K562 (cell line): Measurements from ENCODE around the gene PRPS1L1.

Experiments used
- BACH1 ChIP-seq: fragments of 200-800 bp; sonication (Bioruptor generic); IDR thresholded peaks from 2 replicates; pipeline ENCODE4 v1.6.1; 2016; ENCODE audit warnings: missing genetic modification characterization, missing compliant biosample characterization
- BRCA1 ChIP-seq, 2 experiments: fragments of 450-650 bp in 1 of 2; sonication (generic) in 1 of 2; formaldehyde crosslinking in 1 of 2; IDR thresholded peaks; 2 replicates each; pipeline versions ENCODE4 v1.5.0 to v1.6.1; 2017 to 2020; ENCODE audit warnings: mild to moderate bottlenecking in 1 of 2, missing genetic modification reagents in 1 of 2
- FOXA3 ChIP-seq, 2 experiments: fragments of 450-650 bp in 1 of 2; sonication (generic) in 1 of 2; formaldehyde crosslinking; IDR thresholded peaks in 1 of 2; conservative IDR thresholded peaks in 1 of 2; 2 replicates each; pipeline versions ENCODE4 v1.4.0 to v1.8.0; 2020 to 2022; ENCODE audit warnings: mild to moderate bottlenecking in 2 of 2, missing genetic modification reagents in 1 of 2
- NFYB ChIP-seq: IDR thresholded peaks from 2 replicates; pipeline ENCODE4 v1.6.1; 2011; ENCODE audit warnings: mild to moderate bottlenecking, moderate library complexity; ENCODE audit not compliant: insufficient read length; ENCODE audit errors: extremely low read depth
- SP1 ChIP-seq: sonication (generic); formaldehyde crosslinking; IDR thresholded peaks from 2 replicates; pipeline ENCODE4 v1.8.1; 2022; ENCODE audit warnings: mild to moderate bottlenecking, missing genetic modification reagents
- SRF ChIP-seq, 2 experiments: fragments of 250-450, 450-650 bp in 1 of 2; sonication (Bioruptor Pico) in 1 of 2; sonication (generic) in 1 of 2; formaldehyde crosslinking; IDR thresholded peaks; 2 replicates each; pipeline versions ENCODE4 v1.5.0 to v1.5.1; 2020 to 2022; ENCODE audit warnings: mild to moderate bottlenecking in 1 of 2, missing genetic modification reagents in 1 of 2
- TEAD4 ChIP-seq, 2 experiments: sonication (generic) in 1 of 2; formaldehyde crosslinking in 1 of 2; IDR thresholded peaks; 2 replicates each; pipeline versions ENCODE4 v1.6.1 to v1.8.0; 2012 to 2022; ENCODE audit warnings: borderline replicate concordance in 1 of 2, inconsistent platforms in 1 of 2, low read length in 1 of 2, mild to moderate bottlenecking in 1 of 2, missing genetic modification reagents in 1 of 2
- ZNF133 ChIP-seq: fragments of 250-450 bp; sonication (Bioruptor Pico); IDR thresholded peaks from 2 replicates; pipeline ENCODE4 v1.4.0; 2020; ENCODE audit warnings: mild to moderate bottlenecking
- TF ChIP-seq, protein P1 (sequence below), 3 experiments: IDR thresholded peaks in 2 of 3; conservative IDR thresholded peaks in 1 of 3; 2 replicates each; pipeline ENCODE4 v1.5.1; 2011 to 2012; ENCODE audit warnings: low read length in 3 of 3, mild to moderate bottlenecking in 3 of 3, control low read depth in 2 of 3, improper control_type of control experiment in 1 of 3, inconsistent platforms in 1 of 3, low read depth in 1 of 3, mixed read lengths in 1 of 3, moderate library complexity in 1 of 3; ENCODE audit not compliant: insufficient read depth in 2 of 3
- TF ChIP-seq, protein P2 (sequence below), 2 experiments: fragments of 450-650 bp; IDR thresholded peaks; 2 replicates each; pipeline ENCODE4 v1.6.1; 2016

DNA sequence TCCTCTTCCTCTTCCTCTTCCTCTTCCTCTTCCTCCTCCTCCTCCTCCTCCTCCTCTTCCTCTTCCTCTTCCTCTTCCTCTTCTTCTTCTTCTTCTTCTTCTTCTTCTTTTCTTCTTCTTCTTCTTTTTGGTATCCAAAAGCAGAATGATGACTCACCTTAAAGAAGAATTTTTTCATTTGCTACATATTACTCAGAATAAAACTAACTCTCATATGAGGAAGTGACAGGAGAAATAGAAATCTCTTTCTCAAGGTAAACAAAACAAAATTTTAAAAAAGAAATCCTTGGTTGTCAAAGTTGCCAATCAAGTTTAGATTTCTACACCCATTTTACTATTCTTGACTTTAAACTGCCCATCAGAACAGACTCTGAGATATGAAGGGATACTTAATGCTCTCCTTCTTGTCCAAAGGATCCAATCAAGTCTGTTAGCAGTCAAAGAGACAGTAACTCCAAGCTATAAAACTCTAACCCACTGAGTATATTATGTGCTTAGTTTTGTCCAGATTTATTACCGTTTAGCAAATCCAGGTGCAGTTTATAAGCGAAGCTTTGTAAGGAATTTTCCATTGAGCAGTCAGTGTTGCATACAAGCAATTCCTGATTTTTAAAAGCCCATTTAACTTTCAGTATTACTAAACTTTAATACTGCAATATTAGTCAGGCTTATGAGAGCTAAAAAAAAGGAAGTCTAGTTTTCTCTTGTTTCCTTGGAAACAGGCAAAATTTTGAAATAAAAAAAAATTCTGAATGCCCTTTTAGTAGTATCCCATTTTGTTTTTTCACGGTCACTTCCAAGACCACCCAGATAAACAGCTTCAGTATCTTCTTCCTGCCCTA is 44.2 kb downstream of the PRPS1L1 start:
- TF ChIP-seq NFYB = no peak
- TF ChIP-seq BRCA1 (IDR thresholded peaks at IDR 0.05) = no peak
- no peak for TF ChIP-seq BRCA1 (CRISPR knock-in tag; IDR thresholded peaks at IDR 0.05)
- TF ChIP-seq SRF (CRISPR knock-in tag; IDR thresholded peaks at IDR 0.05) = no peak
- TF ChIP-seq, protein P1, sequence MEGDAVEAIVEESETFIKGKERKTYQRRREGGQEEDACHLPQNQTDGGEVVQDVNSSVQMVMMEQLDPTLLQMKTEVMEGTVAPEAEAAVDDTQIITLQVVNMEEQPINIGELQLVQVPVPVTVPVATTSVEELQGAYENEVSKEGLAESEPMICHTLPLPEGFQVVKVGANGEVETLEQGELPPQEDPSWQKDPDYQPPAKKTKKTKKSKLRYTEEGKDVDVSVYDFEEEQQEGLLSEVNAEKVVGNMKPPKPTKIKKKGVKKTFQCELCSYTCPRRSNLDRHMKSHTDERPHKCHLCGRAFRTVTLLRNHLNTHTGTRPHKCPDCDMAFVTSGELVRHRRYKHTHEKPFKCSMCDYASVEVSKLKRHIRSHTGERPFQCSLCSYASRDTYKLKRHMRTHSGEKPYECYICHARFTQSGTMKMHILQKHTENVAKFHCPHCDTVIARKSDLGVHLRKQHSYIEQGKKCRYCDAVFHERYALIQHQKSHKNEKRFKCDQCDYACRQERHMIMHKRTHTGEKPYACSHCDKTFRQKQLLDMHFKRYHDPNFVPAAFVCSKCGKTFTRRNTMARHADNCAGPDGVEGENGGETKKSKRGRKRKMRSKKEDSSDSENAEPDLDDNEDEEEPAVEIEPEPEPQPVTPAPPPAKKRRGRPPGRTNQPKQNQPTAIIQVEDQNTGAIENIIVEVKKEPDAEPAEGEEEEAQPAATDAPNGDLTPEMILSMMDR (IDR thresholded peaks at IDR 0.05 in 2 of 3, conservative IDR thresholded peaks at IDR 0.05 in 1 of 3; ENCODE audit: insufficient read depth in 2 of 3, low read depth in 1 of 3, low read length in 3 of 3) = no peak
- TF ChIP-seq, protein P2, sequence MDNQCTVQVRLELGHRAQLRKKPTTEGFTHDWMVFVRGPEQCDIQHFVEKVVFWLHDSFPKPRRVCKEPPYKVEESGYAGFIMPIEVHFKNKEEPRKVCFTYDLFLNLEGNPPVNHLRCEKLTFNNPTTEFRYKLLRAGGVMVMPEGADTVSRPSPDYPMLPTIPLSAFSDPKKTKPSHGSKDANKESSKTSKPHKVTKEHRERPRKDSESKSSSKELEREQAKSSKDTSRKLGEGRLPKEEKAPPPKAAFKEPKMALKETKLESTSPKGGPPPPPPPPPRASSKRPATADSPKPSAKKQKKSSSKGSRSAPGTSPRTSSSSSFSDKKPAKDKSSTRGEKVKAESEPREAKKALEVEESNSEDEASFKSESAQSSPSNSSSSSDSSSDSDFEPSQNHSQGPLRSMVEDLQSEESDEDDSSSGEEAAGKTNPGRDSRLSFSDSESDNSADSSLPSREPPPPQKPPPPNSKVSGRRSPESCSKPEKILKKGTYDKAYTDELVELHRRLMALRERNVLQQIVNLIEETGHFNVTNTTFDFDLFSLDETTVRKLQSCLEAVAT (IDR thresholded peaks at IDR 0.05) = no peak
- no peak for TF ChIP-seq SP1 (CRISPR knock-in tag)
- no peak for TF ChIP-seq FOXA3 (CRISPR knock-in tag; conservative IDR thresholded peaks at IDR 0.05 in 1 of 2, IDR thresholded peaks at IDR 0.05 in 1 of 2)
- no peak for TF ChIP-seq TEAD4 (IDR thresholded peaks at IDR 0.05; ENCODE audit: low read length)
- TF ChIP-seq TEAD4 (CRISPR knock-in tag; IDR thresholded peaks at IDR 0.05; ENCODE audit: borderline replicate concordance) = no peak
- TF ChIP-seq ZNF133 (CRISPR knock-in tag) = no peak
- TF ChIP-seq BACH1 = no peak
